ENCODE results near the gene TMED7.

Gene TMED7

GRCh38 chr5:115588640-115589039 lies 37.2 kb downstream of the TMED7 start:
- no peak for DNase-seq (ENCODE audit: low read depth, low spot score)
- no peak overlapping the region for H3K4me3 ChIP-seq (ENCODE audit: low read length)

DNA sequence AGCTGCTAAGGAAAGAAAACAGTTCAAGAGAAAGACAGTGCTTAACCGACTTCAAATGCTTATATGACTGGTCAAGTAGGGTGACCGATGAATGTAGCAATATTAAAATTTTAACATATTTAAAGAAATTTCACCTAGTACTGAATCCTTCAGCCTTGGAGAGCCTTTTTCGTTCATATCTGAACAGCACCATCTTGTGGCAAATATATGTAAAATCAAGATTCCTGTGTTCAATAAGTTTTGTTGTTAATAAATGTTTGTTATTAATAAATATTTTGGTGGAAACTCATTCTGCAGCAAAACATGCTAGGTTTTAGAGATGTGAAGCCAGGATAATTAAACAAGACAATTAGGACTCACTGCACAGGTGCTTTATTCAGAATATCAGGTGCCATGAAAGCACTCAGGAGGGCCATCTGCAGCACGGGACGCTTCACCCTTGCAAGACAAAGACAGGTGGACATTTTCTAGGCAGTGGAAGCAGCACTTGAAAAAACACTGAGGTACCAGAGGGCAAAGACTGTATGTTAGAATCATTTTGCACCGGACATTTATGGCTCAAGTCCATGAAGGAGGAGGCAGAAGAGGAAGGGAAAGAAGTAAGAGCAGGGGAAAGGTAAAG lies 39.2 kb downstream of the TMED7 start:
- H3K4me3 ChIP-seq (ENCODE audit: low read length), result no peak overlapping the region
- peak; percentile 7 for DNase-seq (ENCODE audit: low read depth, low spot score)

DNA sequence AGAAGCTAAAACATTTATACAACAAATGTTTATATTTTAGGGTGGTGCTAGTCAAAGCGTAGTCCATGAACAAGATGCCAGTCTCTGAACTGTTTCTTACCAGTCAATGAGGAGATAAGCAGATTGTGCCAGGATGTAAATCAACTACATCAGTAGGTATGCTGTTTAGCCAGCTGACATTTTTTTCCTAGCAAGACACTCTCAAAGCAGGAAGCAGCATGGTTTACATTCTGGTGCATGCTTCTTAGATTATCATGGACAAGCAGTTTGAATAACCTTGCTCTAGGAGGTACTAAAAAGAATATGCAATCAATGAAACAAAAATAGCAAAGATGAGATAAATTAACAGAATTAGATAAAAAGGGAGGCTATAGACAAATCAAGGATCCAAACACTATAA lies 40.6 kb downstream of the TMED7 start:
- no peak overlapping the region for H3K4me3 ChIP-seq (ENCODE audit: low read length)
- DNase-seq (ENCODE audit: low read depth, low spot score), result no peak

GRCh38 chr5:115584501-115584900 lies 41.3 kb downstream of the TMED7 start:
- no peak overlapping the region for H3K4me3 ChIP-seq (ENCODE audit: low read length)
- DNase-seq (ENCODE audit: low read depth, low spot score), result no peak

DNA sequence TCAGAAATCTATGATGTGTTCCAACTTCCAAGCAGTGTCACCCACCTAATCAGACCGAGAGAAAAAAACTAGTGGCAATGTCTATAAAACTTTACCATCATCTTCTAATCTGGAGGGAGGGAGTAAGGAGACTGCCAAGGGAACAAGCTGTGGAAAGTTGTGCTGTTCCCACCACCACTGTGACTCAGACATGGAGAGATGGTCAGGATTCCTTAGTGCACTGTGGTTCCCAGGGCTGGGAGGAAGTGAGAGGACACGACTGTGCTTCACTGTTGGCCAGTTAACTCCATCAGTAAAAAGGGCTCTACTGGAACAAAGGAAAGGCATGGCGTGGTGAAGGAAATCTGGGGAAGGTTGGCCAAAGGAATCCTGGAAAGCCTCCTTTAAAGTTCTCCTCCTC lies 42.4 kb downstream of the TMED7 start:
- no peak for DNase-seq (ENCODE audit: low read depth, low spot score)
- no peak overlapping the region for H3K4me3 ChIP-seq (ENCODE audit: low read length)

- H3K4me3 ChIP-seq (ENCODE audit: low read length), result no peak overlapping the region
- no peak for DNase-seq (ENCODE audit: low read depth, low spot score)
Observed at GRCh38 chr5:115580941-115581340, 44.9 kb downstream of the TMED7 start.

GRCh38 chr5:115579747-115580173 lies 46.1 kb downstream of the TMED7 start:
- no peak for DNase-seq (ENCODE audit: low read depth, low spot score)
- no peak overlapping the region for H3K4me3 ChIP-seq (ENCODE audit: low read length)

- DNase-seq (ENCODE audit: low read depth, low spot score), result no peak
- H3K4me3 ChIP-seq (ENCODE audit: low read length), result no peak overlapping the region
Observed at GRCh38 chr5:115579216-115579615, 46.6 kb downstream of the TMED7 start.

DNA sequence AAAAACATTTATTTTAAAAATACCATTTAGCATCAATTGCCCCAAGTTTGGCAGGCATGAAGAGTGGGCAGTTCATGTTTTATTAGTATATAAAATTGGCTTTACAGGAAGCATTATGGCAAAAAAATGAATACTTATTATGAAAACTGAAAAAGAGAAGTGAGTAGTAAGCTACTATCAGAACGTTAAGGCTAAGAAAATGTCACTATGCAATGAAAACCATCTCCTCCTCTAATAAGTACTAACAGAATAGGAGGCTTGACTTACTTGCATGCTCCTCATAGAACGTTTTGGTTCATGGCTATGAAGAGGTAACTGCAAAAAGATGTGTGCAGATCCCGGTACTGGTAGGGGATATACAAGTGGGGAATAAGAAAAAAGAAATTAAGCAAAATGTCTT lies 47.2 kb downstream of the TMED7 start:
- no peak overlapping the region for H3K4me3 ChIP-seq (ENCODE audit: low read length)
- no peak for DNase-seq (ENCODE audit: low read depth, low spot score)

- no peak for DNase-seq (ENCODE audit: low read depth, low spot score)
- no peak overlapping the region for H3K4me3 ChIP-seq (ENCODE audit: low read length)
Observed at GRCh38 chr5:115577741-115578140, 48.1 kb downstream of the TMED7 start.

GRCh38 chr5:115577329-115577728 lies 48.5 kb downstream of the TMED7 start:
- H3K4me3 ChIP-seq (ENCODE audit: low read length), result no peak overlapping the region
- no peak for DNase-seq (ENCODE audit: low read depth, low spot score)

DNA sequence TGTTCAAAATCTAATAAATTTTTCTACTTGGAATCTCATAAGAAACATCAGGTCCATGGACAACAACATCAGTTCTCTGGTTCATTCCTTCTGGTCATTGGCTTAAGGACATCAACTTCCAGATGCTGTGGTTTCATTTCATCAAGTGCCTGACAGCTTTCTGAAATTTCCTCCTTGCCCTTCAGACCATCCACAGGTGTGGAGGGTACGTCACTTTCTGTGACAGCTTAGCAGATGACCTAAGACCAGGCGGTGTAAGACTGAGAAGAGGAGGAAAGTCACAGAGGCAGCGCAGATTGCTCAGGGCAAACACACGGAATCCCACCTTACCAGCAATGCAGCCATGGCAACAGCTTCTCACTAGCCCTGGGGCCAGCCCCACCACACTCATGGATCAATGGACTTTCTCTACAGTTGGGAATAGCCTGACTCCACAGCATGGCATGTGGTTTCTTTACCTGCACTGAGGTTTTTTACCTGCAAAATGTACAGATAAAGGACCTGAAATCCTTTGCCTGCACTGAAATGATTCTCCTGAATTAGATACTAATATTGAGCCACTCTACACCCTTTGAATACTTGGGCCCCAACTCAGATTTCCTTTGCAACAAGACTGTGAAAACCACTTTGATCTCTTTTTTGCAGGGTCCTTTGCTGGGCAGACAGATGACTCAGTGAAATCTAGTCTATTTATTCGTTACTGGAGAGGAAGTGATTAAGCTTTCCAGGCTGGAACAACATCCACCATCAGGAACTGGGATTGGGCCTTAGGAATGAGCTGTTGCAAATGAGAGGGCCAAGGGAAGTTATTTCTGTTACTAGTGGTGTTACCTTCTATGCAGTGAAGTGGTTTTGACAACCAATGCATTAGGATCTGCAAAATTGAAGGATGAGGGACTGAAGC lies 50.4 kb downstream of the TMED7 start:
- no peak overlapping the region for H3K4me3 ChIP-seq (ENCODE audit: low read length)

DNA sequence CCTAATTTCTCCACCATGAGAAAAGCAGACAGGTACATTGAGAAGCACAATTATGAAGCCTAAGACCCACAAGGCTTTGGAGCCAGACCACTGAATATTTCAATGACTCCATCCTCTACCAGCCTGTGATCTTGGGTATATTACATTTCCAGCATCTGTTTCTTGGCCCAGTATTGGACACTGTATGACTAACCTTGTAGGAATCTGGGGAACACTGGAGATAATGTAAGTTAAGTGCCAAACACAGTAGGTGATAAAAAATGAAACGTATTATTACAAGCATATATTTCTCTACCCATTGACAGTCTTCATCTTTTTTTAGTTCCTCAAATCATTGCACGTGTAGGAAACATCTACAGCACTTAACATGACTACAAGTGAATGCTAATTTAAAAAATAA lies 52.7 kb downstream of the TMED7 start:
- no peak overlapping the region for H3K4me3 ChIP-seq (ENCODE audit: low read length)
- DNase-seq (ENCODE audit: low read depth, low spot score), result no peak

More for the DNA sequence above, 50.4 kb downstream of the TMED7 start:
- DNase-seq (ENCODE audit: low read depth, low spot score), result no peak

DNA sequence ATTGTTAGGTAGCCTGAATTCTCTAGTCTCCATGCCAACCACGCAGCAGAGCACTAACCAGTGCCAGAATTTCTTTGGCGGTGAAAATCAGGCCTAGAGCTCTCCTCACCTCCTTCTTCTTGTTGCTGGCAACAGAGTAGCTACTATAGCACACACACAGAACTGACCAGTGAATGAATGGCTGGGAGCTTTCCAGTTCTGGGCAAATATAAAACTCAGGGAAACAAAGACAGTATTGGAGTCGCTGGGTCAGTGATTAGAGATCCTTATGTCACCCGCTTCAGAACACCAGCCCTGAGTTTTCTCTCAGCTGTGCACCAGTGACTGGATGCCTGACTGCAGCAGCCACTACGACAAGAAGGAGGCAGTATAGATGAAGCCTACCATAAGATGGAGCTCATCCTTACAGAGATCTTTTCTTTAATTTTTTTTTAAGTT lies 54.4 kb downstream of the TMED7 start:
- no peak for DNase-seq (ENCODE audit: low read depth, low spot score)
- no peak overlapping the region for H3K4me3 ChIP-seq (ENCODE audit: low read length)

- no peak for DNase-seq (ENCODE audit: low read depth, low spot score)
- no peak overlapping the region for H3K4me3 ChIP-seq (ENCODE audit: low read length)
Observed at GRCh38 chr5:115568668-115569067, 57.2 kb downstream of the TMED7 start.

DNA sequence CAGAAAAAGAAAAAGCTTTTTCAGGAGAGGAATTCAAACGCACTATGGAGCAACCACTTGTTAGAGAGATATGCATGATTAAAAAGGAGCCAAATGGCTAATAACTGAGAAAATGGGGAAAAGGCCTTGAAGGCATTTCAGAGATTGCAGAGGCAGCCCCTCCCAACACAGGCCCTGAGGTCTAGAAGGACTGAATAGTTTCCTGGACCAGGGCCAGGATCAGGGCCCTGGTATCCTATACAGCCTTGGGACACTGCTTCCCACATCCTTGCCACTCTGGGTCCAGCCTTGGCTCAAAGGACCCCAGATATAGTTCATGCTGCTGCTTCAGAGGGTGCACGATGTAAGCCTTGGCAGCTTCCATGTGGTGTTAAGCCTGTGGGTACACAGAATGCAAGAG lies 60.6 kb downstream of the TMED7 start:
- no peak for DNase-seq (ENCODE audit: low read depth, low spot score)
- H3K4me3 ChIP-seq (ENCODE audit: low read length), result no peak overlapping the region
